OCI-LY3 (cell line): ENCODE data around the gene CHEK1.

Experiments
- CTCF ChIP-seq: fragments of 200-600, 300-600 bp; sonication (generic); IDR thresholded peaks from 2 replicates; pipeline ENCODE4 v1.5.1; 2014; ENCODE audit warnings: antibody characterized with exemption, low read length, low read depth
- EZH2phosphoT487 ChIP-seq: fragments of 200-600 bp; shearing (Covaris generic); IDR thresholded peaks from 2 replicates; pipeline ENCODE4 v1.6.1; 2018; ENCODE audit warnings: antibody characterized with exemption, mixed run types, low read depth

- TF ChIP-seq CTCF (no peak), EZH2phosphoT487 (no peak)
These were observed 38.3 kb upstream of the CHEK1 start for GRCh38 chr11:125586623-125587022.
